GM15510 (cell line): ENCODE data around the gene VEGFA.

Experiments
- POLR2A ChIP-seq: IDR thresholded peaks from 3 replicates; pipeline ENCODE4 v1.6.1; 2011; ENCODE audit warnings: borderline replicate concordance; ENCODE audit not compliant: insufficient read length; ENCODE audit errors: extremely low read depth

VEGFA gene

DNA sequence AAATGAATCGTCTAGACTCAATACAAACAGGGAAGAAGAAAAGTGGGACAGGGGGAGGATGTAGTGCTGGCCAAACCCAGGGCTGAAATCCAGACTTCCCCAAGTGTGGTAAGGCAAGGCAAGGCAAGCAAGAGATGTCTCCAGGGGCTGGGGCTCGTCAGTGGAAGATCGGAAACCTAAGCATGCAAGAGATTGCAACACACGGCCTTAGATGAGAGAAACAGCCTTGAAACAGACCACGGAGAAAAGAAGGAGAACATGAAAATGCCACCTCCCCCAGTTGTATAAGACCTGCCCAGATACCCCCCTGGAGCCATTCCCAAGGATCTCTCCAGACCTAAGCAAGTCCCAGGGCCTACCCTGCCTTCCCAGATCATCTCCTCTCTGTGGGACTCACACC is 20.0 kb downstream of the VEGFA start:
- no peak for TF ChIP-seq POLR2A

DNA sequence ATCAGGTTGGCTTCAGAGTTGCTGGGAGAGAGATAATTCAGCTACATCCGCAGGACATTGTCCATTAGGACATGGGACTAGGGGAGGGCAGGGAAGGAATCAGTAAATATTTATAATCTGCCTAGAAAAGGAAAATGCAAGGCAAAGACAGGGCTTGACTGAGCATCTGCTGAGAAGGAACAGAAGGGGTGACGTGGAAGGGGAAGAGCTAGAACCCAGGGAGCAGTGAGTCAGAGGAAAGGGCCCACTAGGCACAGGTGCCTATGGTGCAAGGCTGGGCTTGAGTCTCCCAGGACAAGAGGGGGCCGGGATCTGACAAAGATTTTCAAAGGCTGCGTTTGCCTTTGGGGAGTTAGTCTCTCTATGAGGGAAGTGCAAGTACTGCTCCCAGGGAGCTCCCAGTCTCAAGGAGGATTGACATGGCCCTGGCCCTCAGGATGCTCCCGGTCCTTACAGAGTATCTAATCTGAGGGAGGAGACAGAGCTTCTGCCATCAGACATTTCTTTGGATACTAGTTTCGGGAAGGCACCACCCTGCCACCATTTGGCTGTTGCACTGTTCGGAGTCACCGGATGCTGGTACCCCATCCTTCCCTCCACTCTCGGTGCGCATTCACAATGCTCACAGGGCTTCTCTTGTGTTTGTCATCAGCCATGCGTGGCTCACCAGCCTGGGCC is 21.9 kb downstream of the VEGFA start:
- no peak for TF ChIP-seq POLR2A

DNA sequence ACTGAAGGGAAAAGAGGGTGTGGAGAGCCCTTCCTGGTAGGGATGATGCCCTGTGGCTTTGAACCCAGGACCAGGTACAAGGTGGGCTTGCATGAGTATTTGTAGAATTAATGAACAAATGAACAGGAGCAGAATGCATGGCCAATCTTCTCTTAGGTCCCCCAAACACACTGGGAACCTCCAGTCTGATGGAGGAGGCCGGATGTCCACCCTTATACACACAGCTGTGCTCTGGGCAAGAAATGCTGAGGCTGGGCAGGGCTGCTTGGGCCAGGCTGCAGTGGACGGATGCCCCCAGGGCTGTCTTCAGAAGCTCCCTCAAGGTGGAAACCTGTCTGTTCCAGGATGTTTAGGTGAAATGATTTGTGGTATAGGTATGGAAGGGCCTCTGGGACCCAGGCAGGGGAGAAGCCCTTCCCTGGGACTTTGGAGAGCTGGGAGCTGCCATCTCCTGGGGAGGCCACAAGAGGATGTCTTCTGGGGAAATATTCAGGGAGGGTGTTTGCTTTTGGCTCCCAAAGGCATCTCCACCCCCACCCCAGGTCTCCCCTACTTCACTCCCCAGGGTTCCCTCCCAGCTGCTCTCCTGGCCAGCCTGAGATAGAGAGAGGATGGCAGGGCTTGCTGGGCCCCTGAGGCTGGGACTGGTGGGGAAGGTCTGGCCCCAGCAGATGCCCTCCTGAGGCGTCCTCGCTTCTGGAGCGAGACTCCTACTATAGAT is 23.3 kb downstream of the VEGFA start:
- no peak for TF ChIP-seq POLR2A

DNA sequence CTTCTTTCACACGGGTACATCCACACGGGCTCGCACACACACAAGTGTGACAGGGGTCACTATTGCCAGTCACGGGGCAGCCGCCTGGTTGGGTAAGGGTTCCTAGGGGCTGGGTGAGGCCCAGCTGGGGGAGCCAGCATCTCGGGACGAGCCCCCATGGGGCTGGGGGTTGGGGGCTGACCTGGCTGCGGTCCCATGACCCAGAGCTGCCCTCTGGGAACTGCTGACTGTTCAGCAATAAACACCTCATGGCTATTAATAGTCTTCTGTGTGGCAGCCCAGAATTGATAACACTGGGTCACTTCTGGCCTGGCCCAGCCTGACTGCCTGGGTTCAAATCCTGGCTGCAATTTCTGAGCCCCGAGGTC is 23.8 kb downstream of the VEGFA start:
- no peak for TF ChIP-seq POLR2A

DNA sequence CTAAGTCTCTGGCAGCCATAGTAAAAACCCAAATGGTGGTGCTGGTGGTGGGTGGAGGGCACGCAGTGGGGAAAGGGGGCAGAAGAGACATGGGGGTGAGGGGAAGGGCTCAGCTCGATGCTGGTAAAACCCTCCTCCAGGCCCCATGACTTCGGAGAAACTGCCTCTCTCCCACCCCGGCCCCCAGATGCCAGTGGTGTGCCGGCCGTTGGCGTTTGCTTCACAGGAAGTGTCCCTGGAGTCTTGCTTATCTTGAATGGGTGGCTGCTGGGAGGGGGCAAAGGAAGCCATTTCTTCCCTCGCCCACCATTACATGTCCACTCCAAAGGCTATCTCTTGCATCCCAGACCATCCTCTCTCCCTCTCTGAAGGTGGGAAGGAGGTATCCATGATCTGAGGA is 25.4 kb downstream of the VEGFA start:
- TF ChIP-seq POLR2A: no peak

DNA sequence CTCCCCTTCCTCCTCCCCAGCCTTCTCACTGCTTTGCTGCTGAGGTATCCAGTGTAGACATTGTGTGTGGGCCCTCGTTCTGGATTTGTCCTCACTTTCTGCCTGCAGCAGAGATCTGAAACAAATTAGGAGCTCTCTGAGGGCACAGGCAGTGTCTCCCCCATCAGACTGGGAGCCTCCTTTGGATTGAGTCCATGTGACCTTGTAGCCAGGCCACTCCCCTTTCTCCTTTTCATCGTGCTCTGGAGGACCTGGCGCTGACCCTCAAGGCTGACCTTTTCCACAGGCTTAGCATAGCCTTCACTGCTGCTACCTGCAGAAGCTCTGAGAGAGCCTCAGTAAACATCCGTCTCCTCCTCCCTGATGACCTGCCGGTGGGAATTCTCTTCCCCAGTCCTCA is 26.2 kb downstream of the VEGFA start:
- no peak for TF ChIP-seq POLR2A

DNA sequence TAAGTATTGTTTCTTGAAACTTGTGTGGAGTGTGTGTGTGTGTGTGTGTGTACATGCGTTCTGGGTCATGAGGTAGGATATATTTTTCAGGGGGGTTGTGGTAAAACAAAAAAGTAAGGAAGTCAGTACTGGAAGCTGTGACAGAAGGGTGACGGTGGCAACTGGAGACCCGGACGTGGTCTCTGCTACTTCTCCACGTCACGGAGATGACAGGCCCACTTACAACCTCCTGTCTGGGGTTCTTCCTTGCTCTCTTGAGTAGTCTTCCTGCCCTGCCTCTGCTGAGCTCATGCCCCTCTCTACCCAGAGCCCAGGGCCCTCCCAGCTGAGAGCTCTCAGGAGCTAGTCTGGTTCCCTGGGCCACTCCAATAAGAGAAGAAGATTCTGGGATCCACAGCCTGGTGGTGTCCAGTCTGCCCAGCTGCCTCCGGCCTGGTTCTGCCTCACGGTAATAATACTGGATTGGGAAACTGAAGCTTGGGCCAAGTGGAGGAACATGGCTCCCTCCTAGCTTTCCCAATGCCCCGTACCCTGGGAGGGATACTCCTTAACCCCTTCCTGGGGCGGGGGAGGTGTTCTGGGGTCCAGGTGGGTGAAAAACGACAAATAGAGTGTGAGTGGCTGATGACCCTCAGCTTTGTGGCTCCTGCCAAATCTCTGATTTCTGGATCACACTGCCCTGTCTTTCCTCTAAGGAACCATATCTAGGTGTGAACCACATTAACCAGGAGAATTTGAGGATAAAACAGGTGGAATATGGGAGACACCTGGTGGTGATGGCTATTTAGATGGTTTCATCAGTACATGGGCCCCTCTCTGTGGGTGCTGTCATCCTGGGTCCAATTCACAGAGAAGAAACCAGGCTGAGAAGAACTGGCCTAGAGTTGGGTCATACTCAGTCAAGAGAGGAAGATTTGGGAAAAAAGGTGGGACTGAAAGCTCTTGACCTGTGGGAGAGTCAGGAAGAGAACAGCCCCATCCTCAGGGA is 27.2 kb downstream of the VEGFA start:
- TF ChIP-seq POLR2A: no peak

DNA sequence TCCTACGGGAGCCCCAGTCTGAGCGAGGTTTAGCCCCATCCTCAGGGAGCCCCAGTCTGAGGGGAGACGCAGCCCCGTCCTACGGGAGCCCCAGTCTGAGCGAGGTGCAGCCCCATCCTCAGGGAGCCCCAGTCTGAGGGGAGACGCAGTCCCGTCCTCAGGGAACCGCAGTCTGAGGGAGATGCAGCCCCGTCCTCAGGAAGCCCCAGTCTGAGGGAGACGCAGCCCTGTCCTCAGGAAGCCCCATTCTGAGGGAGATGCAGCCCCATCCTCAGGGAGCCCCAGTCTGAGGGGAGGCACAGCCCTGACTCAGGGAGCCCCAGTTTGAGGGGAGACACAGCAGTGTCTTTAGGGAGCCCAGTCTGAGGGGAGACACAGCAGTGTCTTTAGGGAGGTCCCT is 27.9 kb downstream of the VEGFA start:
- TF ChIP-seq POLR2A: no peak

DNA sequence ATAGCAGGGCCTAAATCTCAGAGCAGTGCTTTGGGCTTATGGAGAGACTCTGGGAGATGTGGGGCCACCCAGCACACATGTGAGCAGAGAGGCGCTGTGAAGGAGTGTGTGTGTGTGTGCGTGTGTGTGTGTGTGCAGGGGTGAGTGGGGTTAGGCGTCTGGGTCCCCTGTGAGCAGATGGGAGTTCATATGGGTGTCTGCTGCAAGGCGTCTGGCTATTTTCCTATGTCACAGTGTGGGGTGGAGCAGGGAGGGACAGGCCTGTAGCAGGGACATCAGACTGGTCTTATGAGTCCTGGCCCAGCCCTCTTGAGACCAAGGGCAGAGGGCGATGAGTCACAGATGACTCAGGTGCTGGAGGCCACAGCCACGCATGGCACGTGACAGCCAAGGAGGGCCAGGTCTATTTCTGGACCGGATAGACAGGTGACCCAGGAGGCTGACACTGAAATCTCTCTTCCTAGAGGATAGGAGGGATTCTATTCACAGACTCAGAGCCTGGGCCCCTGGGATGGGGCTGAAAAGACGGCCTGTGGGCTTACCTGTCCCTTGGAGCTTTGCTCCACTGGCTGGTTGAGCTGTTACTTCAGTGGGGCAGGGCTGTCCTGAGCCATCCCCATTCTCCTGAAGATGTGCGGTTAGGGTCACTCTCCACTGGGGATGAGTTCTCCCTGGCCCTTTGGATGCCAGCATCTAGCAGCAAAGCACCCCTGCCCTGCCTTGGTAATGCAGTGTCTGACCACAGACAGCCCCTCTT is 28.9 kb downstream of the VEGFA start:
- TF ChIP-seq POLR2A: no peak

DNA sequence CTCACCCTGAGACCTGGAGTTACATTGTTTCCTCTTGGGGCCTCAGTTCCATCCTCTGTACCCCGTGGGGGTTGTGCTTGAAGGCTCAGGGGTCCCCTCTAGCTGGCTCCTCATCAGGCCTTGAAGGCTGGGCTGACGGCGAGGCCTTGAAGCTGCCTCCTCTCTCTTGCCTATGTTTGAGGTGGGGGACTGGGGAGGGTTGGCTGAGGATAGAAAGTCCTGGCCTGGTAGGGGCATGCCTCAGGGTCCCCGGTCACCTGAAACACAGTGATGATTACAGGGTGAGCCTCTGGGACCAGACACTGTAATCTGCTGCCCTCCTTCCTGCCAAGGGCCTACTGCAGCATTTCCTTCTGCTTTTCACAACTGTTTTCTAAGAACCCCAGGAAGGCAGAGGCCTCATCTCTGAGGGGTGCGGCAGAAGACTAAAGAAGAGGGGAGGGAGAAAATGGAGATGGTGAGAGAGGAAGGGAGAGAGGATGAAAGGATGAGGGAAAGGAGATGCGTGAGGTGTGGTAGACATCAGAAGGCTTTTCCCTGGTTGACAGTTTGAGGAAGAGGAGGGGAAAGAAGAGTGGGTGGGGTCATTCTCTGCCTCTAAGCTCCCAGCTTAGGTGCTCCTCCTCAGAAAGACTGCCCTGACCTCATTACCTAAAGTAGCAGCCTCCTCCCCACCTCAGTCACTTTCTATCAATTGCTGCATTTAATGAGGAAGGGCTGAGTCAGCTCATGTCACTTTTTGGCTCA is 29.7 kb downstream of the VEGFA start:
- TF ChIP-seq POLR2A: no peak

DNA sequence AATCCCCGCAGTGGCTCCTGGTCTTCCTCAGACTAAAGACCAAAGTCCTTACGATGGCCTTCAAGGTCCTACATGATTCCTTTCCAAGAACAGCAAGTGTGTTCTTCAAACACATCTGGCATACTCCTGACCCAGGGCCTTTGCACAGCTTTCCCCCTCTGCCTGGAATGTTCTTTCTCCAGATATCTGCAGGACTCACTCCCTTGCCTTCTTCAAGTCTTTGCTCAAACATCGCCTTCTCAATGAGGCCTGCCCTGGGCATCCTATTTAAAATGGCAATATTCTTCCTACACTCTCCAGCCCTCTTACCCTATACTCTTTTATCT is 30.2 kb downstream of the VEGFA start:
- TF ChIP-seq POLR2A: no peak

DNA sequence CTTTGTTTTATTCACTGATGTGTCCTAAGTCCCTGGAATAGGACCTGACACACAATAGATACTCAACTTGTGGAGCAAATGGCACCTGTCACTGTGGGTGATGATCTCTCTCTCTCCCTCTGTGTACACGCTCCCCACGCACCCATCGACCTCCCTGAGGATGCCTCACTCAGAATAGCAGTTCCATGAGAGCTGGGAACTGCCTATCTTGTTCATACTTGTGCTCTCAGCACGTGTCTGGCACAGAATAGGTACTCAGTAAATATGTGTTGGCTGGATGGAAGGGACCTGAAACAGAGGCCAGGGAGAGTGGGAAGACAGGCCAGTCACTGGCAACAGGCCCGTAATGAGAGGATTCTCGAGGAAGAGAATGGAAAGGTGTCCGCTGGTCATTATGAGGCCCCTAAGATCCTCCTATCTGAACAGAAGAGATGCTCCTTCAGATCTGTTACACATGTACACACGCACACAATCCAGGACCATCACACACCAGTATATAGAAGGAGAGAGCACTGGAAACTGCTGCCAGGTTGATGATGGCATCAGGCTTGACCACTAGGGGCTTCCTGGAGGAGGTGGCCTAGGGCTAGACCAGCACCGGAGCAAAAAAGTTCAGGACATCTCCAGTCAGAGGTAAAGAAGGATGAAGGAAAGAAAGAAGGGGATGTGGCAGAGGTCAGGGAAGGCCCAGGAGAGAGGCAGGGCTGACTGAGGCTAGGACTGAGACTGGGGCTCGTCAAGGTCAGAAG is 30.9 kb downstream of the VEGFA start:
- no peak for TF ChIP-seq POLR2A

DNA sequence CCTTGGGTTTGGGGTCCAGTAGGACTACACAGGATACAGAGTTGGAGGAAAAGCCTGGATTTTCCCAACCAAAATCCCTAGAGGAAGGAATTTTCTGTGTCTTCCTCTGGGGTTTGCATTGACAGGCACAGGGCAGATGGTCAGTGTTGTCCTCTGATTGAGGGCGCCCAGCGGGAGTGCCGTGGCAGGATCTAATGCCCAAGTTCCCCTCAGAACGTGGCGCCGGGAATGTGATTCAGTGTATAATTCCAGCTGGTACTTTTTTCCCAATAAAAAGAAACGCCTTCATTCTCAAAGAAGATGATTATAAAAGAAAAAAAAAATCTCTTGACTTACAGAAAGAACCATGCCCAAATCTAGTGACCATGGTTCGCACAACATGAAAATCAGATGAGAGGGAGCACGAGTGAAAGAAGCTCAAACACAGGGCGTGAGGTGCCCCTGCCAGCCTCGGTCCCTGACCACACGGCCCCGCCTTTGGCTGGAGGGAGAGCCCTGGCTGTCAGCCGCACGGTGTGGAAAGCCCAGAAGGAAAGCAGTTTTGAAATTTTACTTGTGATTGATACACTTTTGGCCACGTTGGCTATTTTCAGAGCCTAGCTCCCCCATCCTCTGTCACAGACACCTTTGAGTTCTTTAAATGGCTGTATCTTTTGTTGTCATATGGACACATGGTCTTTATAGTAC is 31.6 kb downstream of the VEGFA start:
- no peak for TF ChIP-seq POLR2A

DNA sequence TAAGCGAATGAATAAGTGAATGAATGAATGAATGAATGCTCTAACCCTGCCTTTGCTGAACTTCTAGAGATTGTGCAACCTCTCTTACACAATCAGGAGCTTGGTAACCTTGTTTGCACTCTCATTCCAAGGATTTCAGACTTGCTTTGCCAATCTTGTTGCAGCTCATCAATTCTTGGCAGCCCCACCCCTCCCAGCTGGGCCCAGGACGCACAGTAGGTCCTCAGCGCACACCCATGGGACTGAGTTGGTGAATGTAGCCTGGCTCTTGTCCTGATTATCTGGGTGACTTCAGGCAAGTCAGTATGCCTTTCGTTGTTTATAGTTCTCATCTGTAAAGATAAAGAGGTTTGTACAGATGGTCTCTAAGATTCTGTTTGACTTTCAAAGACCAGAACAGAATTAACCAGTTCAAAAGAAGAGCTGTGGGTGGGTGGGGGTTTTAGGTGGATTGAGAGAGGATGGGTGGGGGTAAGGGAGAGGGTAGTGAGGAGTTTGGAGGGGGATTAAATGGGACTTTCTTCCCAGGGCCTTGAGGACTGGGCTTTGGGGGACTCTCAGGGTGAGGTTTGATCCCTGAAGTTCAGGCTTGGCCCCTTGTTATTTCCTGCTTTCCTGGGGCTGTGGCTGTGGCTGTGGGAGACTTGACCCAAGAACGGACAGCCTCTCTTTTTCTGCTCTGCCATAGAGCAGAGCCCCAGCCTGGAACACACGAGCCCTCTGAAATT is 33.2 kb downstream of the VEGFA start:
- TF ChIP-seq POLR2A: no peak
